Bronchial epithelial cell (primary cell): ENCODE measurements around the gene RIOK3. TPM values are rescaled to one million over a fixed set of nuclear protein-coding genes. Genes with fewer than 3 reads are reported as not detected.

Source experiments
- DNase-seq: peaks from one replicate; pipeline ENCODE4 v3.0.0-alpha.2; 2010; ENCODE audit warnings: low read depth
- FAIRE-seq: peaks from 2 replicates; lab custom pipeline; 2011; peaks lifted over from hg19 to GRCh38; lab: Jason Lieb, UNC
- H3K27me3 ChIP-seq: 2 replicates; pipeline ENCODE4 v1.5.1; 2011; ENCODE audit warnings: low read length; ENCODE audit not compliant: control insufficient read depth, insufficient read depth
- H3K36me3 ChIP-seq: 2 replicates; pipeline ENCODE4 v1.5.1; 2011; ENCODE audit warnings: low read length; ENCODE audit not compliant: control insufficient read depth, insufficient read depth
- H3K4me3 ChIP-seq: 2 replicates; pipeline ENCODE4 v1.5.1; 2011; ENCODE audit warnings: mild to moderate bottlenecking, low read depth, low read length, control low read depth
- total RNA-seq: library from RNA; depleted of rRNA; stranded (reverse); fragments of >200 nt; gene quantifications from 2 replicates; pipeline ENCODE4 v1.2.1, GENCODE V29; 2014
- TF ChIP-seq, protein P1 (sequence below): IDR thresholded peaks from 2 replicates; pipeline ENCODE4 v1.5.1; 2011; ENCODE audit warnings: mild to moderate bottlenecking, moderate library complexity, low read length, control low read depth, inconsistent platforms; ENCODE audit not compliant: insufficient read depth, severe bottlenecking

The RIOK3 gene
- total RNA-seq, 1 donor from 2014 or later = 144 TPM

GRCh38 chr18:23495723-23496440 lies 42.8 kb downstream of the RIOK3 start:
- Histone ChIP-seq H3K27me3 (no peaks in the 10 kb centered on the region), H3K36me3 (no peaks in the 10 kb centered on the region), H3K4me3 (no peak overlapping the region)
- FAIRE-seq (no peak), DNase-seq (peak; percentile 59)
- TF ChIP-seq, protein P1, sequence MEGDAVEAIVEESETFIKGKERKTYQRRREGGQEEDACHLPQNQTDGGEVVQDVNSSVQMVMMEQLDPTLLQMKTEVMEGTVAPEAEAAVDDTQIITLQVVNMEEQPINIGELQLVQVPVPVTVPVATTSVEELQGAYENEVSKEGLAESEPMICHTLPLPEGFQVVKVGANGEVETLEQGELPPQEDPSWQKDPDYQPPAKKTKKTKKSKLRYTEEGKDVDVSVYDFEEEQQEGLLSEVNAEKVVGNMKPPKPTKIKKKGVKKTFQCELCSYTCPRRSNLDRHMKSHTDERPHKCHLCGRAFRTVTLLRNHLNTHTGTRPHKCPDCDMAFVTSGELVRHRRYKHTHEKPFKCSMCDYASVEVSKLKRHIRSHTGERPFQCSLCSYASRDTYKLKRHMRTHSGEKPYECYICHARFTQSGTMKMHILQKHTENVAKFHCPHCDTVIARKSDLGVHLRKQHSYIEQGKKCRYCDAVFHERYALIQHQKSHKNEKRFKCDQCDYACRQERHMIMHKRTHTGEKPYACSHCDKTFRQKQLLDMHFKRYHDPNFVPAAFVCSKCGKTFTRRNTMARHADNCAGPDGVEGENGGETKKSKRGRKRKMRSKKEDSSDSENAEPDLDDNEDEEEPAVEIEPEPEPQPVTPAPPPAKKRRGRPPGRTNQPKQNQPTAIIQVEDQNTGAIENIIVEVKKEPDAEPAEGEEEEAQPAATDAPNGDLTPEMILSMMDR = no peak

- DNase-seq (no peak), FAIRE-seq (no peak)
- Histone ChIP-seq H3K4me3 (no peak overlapping the region), H3K36me3 (no peaks in the 10 kb centered on the region), H3K27me3 (no peaks in the 10 kb centered on the region)
- TF ChIP-seq, protein P1 = no peak
Observed at GRCh38 chr18:23498117-23498516, 45.0 kb downstream of the RIOK3 start.

GRCh38 chr18:23498877-23499276 lies 45.8 kb downstream of the RIOK3 start:
- DNase-seq = peak; percentile 47
- FAIRE-seq = no peak

GRCh38 chr18:23499291-23499781 lies 46.2 kb downstream of the RIOK3 start:
- FAIRE-seq (no peak), DNase-seq (no peak)
- Histone ChIP-seq H3K27me3 (no peaks in the 10 kb centered on the region), H3K36me3 (no peaks in the 10 kb centered on the region), H3K4me3 (no peak overlapping the region)
- TF ChIP-seq, protein P1 = no peak

More at GRCh38 chr18:23498877-23499276, 45.8 kb downstream of the RIOK3 start:
- Histone ChIP-seq H3K27me3 (no peaks in the 10 kb centered on the region), H3K4me3 (no peak overlapping the region), H3K36me3 (no peaks in the 10 kb centered on the region)
- TF ChIP-seq, protein P1 = peak; percentile 95

DNA sequence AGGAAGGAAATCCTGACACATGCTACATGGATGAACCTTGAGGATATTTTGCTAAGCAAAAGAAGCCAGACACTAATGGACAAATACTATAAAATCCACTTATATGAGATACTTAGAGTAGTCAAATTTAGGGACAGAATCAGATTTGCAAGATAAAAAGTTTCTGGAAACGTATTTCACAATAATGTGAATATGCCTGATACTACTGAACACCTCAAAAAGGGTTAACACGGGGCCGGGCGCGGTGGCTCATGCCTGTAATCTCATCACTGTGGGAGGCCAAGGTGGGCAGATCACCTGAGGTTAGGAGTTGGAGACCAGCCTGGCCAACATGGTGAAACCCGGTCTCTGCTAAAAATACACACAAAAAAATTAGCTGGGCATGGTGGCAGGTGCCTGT lies 48.5 kb downstream of the RIOK3 start:
- DNase-seq (no peak), FAIRE-seq (no peak)
- no peak overlapping the region for H3K4me3 ChIP-seq
- TF ChIP-seq, protein P1 = no peak
- no peaks in the 10 kb centered on the region for H3K27me3 ChIP-seq
- peaks cover 2% of the 10 kb centered on the region for H3K36me3 ChIP-seq
